ENCODE measurements around the gene LCN9. TPM values are rescaled to one million over a fixed set of nuclear protein-coding genes. Genes with fewer than 3 reads are reported as not detected.
"Not testable (repeated sequence)": the region's sequence is repeated elsewhere in the genome, so short reads cannot be mapped to it uniquely, and the experiment has no call there.

Gene LCN9
- total RNA-seq, 1 donor from 2014 or later: not detected

DNA sequence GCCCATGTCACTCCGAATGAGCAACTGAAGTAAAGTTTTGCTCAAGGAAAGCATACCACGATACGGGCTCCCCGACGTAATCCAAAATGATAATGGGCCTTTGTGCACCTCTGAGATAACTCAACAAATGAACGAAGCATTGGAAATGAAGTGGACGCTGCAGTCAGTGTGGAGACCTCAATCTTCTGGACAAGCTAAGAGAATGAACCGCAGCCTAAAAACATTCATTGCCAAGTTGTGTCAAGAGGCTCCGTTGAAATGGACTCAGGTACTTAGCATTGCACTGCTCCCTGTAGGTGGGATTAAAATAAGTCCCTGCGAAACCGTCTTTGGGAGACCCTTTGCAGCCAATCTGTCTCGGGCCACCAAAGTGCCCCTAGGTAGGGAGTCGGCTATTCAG is 3.9 kb upstream of the LCN9 start:
- Mint-ChIP-seq H3K27ac (no peak overlapping the region), H3K4me1 (ENCODE audit: low read depth) (no peaks in the 10 kb centered on the region), H3K36me3 (ENCODE audit: low read depth) (no peaks in the 10 kb centered on the region), H3K4me3 (no peak overlapping the region), H3K9me3 (no peaks in the 10 kb centered on the region), H3K27me3 (ENCODE audit: insufficient read depth) (no peaks in the 10 kb centered on the region)
- intact Hi-C loops (cut with micrococcal nuclease): no loop called here
- DNase-seq (ENCODE audit: low spot score): no peak

DNA sequence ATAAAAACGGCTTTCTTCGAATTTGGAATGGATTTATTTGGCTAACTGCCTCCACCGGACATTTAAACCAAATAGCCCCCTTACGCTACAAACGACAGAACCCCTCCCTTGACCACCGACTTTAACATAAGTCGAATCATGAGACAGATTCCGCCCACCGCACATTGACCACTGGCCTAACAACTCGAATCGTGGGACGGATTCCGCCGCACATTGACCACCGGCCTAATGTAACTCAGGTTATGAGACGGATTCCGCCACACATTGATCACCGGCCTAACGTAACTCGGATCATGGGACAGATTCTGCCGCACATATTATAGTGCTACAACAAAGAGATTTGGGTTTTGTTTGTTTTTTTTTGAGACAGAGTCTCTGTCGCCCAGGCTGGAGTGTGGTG is 2.7 kb upstream of the LCN9 start:
- H3K9me3 Mint-ChIP-seq: no peaks in the 10 kb centered on the region
- no peak overlapping the region for H3K4me3 Mint-ChIP-seq
- no peaks in the 10 kb centered on the region for H3K4me1 Mint-ChIP-seq (ENCODE audit: low read depth)
- no peaks in the 10 kb centered on the region for H3K27me3 Mint-ChIP-seq (ENCODE audit: insufficient read depth)
- no peak overlapping the region for H3K27ac Mint-ChIP-seq
- H3K36me3 Mint-ChIP-seq (ENCODE audit: low read depth): no peaks in the 10 kb centered on the region
- intact Hi-C loops (cut with micrococcal nuclease): no loop called here
- DNase-seq (ENCODE audit: low spot score): no peak

DNA sequence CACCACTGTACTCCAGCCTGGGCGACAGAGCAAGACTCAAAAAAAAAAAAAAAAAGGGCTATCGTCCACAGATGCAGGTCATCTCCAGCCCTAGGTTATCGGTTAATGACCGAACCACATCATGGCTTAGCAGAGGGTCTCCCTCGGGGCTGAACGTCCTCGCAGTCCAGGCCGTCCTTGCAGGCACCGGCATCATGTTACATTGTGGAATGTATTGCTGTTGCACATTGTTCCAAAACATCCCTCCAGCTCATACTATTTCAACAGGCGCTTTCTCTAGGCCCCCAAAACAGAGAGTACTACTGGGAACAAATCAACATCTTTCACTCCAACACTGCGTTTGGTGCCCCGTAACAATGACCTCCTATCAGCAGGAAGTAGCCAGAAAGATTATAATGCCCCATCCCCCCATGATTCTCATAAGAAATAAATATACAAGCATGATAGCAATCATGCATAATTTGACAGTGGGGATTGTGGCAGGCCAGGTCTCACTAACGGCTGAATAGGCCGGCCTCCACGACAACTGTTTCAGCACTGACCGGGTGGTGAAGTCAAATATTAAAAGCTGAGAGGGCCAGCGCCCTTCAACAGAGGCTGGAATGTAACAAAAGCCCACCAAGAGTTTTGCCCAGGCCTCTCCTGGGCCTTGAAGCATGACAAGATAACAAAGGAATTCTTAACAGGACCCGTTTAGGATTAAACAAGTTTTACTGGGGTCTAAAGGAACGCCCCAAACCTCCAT is 1.1 kb upstream of the LCN9 start:
- H3K27me3 Mint-ChIP-seq (ENCODE audit: insufficient read depth): no peaks in the 10 kb centered on the region

DNA sequence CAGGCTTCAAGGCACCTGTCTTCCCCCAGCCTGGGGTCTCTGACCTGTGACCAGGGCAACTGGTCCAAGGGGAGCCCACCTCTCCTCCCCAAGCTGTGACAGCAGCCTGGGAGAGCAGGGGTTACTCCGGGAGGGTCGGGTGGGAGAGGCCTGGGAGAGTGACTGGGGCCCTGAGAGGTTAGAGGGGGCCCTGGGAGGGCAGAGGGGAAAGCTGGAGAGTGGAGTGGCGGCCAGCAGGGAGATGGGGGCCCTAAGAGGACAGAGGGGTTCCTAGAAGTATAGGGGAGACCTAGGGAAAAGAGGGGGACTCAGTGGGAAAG is 302 bp downstream of the LCN9 start:
- no peaks in the 10 kb centered on the region for H3K36me3 Mint-ChIP-seq (ENCODE audit: low read depth)
- no peak overlapping the region for H3K4me3 Mint-ChIP-seq
- no peaks in the 10 kb centered on the region for H3K27me3 Mint-ChIP-seq (ENCODE audit: insufficient read depth)
- no peak overlapping the region for H3K27ac Mint-ChIP-seq
- intact Hi-C loops (cut with micrococcal nuclease): no loop called here
- DNase-seq (ENCODE audit: low spot score): no peak
- no peaks in the 10 kb centered on the region for H3K4me1 Mint-ChIP-seq (ENCODE audit: low read depth)
- H3K9me3 Mint-ChIP-seq: no peaks in the 10 kb centered on the region

More for the DNA sequence above, 1.1 kb upstream of the LCN9 start:
- intact Hi-C loops (cut with micrococcal nuclease): no loop called here
- Mint-ChIP-seq H3K9me3 (no peaks in the 10 kb centered on the region), H3K36me3 (ENCODE audit: low read depth) (no peaks in the 10 kb centered on the region), H3K27ac (no peak overlapping the region), H3K4me1 (ENCODE audit: low read depth) (no peaks in the 10 kb centered on the region), H3K4me3 (no peak overlapping the region)
- DNase-seq (ENCODE audit: low spot score): no peak

DNA sequence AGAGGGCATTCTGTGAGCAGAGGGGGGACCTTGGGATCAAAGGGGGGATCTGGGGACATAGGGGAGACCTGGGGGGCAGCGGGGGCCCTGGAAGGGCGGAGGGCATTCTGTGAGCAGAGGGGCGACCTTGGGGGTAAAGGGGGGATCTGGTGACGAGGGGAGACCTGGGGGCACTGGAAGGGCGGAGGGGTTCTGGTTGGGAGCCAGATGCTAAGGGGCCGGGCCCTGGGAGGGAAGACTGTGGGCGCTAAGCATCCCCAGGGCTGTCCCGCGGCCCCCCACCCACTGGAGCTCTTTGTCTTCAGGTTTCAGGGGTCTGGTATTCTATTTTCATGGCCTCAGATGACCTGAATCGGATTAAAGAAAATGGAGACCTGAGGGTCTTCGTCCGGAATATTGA is 748 bp downstream of the LCN9 start:
- no peaks in the 10 kb centered on the region for H3K9me3 Mint-ChIP-seq
- no peaks in the 10 kb centered on the region for H3K27me3 Mint-ChIP-seq (ENCODE audit: insufficient read depth)
- no peaks in the 10 kb centered on the region for H3K4me1 Mint-ChIP-seq (ENCODE audit: low read depth)
- no peaks in the 10 kb centered on the region for H3K36me3 Mint-ChIP-seq (ENCODE audit: low read depth)
- no peak overlapping the region for H3K27ac Mint-ChIP-seq
- intact Hi-C loops (cut with micrococcal nuclease): no loop called here
- no peak for DNase-seq (ENCODE audit: low spot score)
- no peak overlapping the region for H3K4me3 Mint-ChIP-seq

DNA sequence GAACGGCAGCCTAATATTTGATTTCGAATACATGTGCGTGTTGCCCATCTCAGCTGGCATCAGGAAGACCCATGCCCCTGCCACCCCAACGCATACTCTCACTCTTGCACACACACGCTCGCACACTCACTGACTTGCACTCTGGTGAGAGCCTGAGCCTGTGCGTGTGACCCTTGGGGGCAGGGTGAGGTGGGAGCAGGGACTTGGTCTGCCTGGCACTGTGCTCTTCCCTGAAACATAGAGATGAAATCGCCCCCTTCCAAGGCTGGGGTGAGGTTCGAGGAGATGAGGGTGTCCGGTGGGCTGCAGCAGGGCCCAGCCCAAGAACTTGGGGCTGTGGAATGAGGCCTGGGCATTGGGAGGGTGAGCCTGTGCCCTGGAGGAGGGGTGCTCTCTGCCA is 1.2 kb downstream of the LCN9 start:
- no peaks in the 10 kb centered on the region for H3K27me3 Mint-ChIP-seq (ENCODE audit: insufficient read depth)
- no peak for DNase-seq (ENCODE audit: low spot score)
- no peaks in the 10 kb centered on the region for H3K9me3 Mint-ChIP-seq
- no peak overlapping the region for H3K27ac Mint-ChIP-seq
- no peaks in the 10 kb centered on the region for H3K36me3 Mint-ChIP-seq (ENCODE audit: low read depth)
- intact Hi-C loops (cut with micrococcal nuclease): no loop called here
- no peaks in the 10 kb centered on the region for H3K4me1 Mint-ChIP-seq (ENCODE audit: low read depth)
- no peak overlapping the region for H3K4me3 Mint-ChIP-seq

DNA sequence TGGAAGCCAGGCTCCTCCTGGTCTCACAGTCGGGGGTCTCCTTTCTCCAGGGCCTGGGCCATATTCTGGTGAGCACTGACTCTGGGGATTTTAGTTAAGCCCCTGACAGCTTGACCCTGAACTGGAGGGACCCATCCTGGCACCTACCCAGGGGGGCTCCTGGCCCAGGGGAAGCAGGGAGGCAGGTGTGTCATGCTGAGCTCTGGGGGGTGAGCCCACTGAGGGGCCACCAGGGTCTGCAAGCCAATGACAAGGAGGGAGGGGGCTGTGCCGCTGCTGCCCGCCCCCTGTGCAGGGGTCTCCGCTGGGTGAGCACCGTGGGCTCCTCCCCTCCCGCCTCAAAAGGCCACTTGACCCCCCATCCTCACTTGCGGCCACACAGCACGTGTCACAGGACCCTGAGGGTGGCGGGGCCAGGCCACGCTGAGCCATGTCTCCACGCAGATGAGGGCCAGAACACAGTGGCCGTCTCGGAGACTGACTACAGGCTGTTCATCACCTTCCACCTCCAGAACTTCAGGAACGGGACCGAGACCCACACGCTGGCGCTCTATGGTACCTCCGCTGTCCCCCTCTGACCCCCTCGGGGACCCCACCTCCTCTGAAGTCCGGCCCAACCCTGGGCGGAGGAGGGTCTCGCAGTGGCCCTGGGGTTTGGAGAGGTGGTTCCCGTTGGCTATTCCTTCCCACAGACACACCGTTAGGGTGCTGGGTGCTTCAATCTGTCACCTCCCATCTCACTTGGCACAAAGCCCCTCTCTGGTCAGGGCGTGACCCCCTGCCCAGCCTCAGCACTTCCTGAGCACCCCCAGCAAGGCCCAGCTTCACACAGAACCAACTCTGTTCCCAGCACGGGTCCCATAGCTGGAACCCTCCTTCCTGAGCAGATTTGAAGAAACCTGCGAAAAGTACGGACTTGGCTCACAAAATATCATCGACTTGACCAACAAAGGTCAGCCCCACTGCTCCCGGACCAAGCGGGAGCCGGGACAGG is 2.0 kb downstream of the LCN9 start:
- H3K27ac Mint-ChIP-seq: no peak overlapping the region
- no peaks in the 10 kb centered on the region for H3K9me3 Mint-ChIP-seq
- DNase-seq (ENCODE audit: low spot score): no peak
- H3K27me3 Mint-ChIP-seq (ENCODE audit: insufficient read depth): no peaks in the 10 kb centered on the region
- intact Hi-C loops (cut with micrococcal nuclease): no loop called here
- no peaks in the 10 kb centered on the region for H3K36me3 Mint-ChIP-seq (ENCODE audit: low read depth)
- H3K4me1 Mint-ChIP-seq (ENCODE audit: low read depth): no peaks in the 10 kb centered on the region
- no peak overlapping the region for H3K4me3 Mint-ChIP-seq

DNA sequence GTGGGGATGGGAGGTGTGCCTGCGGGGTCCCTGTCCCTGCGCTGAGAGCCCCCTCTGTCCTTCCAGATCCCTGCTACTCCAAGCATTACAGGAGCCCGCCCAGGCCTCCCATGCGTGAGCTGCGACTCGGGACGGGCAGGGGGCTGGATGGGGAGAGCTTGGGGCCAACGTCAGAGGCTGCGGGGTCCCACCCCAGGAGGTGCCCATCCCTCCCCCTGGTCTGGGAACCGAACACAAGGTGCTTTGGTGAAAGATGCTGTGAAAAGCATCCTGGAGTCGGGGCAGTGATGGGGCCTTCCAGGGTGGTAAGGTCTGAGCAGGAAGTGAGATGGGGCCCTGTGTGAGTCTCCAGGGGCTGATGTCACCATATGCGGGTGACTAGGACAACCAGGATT is 2.7 kb downstream of the LCN9 start:
- H3K4me3 Mint-ChIP-seq: no peak overlapping the region
- intact Hi-C loops (cut with micrococcal nuclease): no loop called here
- H3K36me3 Mint-ChIP-seq (ENCODE audit: low read depth): no peaks in the 10 kb centered on the region

DNA sequence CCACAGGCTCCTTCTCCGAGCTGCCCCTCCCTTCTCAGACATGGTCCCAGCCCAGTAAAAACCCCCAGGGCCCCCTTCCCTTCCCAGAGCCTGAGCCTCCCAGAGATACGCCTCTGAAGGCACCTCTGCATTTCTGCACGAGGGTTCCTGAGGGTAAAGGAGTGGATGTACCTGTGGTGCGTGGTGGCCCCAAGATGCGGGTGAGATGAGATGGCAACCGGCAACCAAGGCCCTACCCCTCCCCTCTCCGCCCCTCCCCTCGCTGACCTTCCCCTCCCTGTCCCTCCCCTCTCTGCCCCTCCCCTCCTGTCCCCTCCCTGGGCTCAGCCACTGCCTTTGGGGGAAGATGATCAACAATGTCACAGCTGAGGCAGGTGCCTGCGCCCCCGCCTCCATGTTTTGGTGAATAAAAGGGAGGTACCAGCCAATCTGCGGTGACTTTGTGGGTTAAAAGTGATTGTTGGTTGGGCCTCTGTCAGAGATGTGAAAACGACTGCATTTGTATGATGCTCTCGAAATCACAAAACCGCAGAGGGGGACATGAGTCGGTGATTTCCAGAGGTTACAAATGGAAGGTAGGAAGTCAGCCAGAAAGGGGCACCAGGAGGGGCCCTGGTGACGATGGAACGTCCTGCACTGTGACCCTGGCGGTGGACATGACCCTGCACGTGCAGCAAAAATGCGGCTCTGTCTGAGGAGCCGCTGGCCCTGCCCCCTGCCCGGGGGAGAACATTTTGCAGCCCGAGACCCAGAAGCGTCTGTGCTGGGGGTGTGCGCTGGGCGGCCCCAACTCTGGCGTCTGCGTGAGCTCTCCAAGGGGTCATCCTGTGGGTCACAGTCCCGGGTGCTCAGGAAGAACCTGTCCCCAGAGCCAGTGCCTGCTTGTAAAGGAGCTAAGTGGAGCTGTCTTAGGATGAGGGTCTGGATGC is 3.7 kb downstream of the LCN9 start:
- Mint-ChIP-seq H3K4me3 (no peak overlapping the region), H3K36me3 (ENCODE audit: low read depth) (no peaks in the 10 kb centered on the region), H3K9me3 (no peaks in the 10 kb centered on the region), H3K27me3 (ENCODE audit: insufficient read depth) (no peaks in the 10 kb centered on the region), H3K27ac (no peak overlapping the region), H3K4me1 (ENCODE audit: low read depth) (no peaks in the 10 kb centered on the region)
- intact Hi-C loops (cut with micrococcal nuclease): no loop called here
- no peak for DNase-seq (ENCODE audit: low spot score)

More for the DNA sequence above, 2.7 kb downstream of the LCN9 start:
- no peaks in the 10 kb centered on the region for H3K4me1 Mint-ChIP-seq (ENCODE audit: low read depth)
- no peaks in the 10 kb centered on the region for H3K27me3 Mint-ChIP-seq (ENCODE audit: insufficient read depth)
- no peaks in the 10 kb centered on the region for H3K9me3 Mint-ChIP-seq
- no peak overlapping the region for H3K27ac Mint-ChIP-seq
- no peak for DNase-seq (ENCODE audit: low spot score)

DNA sequence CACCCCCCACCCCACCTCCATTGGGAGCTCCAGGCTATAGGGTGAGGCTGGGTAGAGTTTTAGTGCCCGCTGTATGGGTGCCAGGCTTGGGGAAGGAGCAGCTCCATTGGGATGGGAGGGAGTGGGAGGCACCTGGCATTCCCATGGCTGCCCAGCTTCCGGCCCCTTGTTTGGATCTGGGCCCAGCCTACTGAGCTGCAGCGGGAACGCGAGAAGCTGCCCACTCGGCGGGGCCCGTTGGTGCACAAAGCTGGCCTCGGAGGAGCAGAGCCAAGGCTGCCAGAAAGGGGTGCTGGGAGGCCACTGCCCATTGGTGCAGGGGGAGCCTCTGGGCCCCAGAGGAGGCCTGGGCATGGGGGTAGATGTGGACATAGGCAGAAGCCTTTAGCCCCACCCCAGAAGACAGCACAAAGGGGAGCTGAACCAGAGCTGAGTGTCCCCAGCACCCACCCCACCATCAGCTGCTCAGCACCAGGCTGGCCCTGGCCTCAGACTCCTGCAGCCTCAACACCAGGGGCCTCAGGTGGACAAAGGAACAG is 4.4 kb downstream of the LCN9 start:
- no peaks in the 10 kb centered on the region for H3K36me3 Mint-ChIP-seq (ENCODE audit: low read depth)
- intact Hi-C loops (cut with micrococcal nuclease): no loop called here
- no peak overlapping the region for H3K27ac Mint-ChIP-seq
- no peaks in the 10 kb centered on the region for H3K9me3 Mint-ChIP-seq
- peaks cover 1% of the 10 kb centered on the region for H3K27me3 Mint-ChIP-seq (ENCODE audit: insufficient read depth)
- H3K4me3 Mint-ChIP-seq: no peak overlapping the region
- DNase-seq (ENCODE audit: low spot score): no peak
- H3K4me1 Mint-ChIP-seq (ENCODE audit: low read depth): no peaks in the 10 kb centered on the region

DNA sequence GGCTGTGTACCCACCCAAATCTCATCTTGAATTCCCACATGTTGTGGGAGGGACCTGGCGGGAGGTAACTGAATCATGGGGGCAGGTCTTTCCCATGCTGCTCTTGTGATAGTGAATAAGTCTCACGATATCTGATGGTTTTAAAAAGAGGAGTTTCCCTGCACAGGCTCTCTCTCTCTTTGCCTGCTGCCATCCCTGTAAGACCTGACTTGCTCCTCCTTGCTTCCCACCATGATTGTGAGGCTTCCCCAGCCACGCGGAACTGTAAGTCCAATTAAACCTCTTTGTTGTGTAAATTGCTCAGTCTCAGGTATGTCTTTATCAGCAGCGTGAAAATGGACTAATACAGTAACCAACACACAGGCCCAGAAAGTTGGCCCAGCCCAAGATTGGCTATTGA is 5.9 kb downstream of the LCN9 start:
- H3K27me3 Mint-ChIP-seq (ENCODE audit: insufficient read depth); H3K36me3 Mint-ChIP-seq (ENCODE audit: low read depth); H3K27ac Mint-ChIP-seq; H3K4me3 Mint-ChIP-seq; DNase-seq (ENCODE audit: low spot score); H3K4me1 Mint-ChIP-seq (ENCODE audit: low read depth); intact Hi-C loops (cut with micrococcal nuclease); H3K9me3 Mint-ChIP-seq: not testable (repeated sequence)

DNA sequence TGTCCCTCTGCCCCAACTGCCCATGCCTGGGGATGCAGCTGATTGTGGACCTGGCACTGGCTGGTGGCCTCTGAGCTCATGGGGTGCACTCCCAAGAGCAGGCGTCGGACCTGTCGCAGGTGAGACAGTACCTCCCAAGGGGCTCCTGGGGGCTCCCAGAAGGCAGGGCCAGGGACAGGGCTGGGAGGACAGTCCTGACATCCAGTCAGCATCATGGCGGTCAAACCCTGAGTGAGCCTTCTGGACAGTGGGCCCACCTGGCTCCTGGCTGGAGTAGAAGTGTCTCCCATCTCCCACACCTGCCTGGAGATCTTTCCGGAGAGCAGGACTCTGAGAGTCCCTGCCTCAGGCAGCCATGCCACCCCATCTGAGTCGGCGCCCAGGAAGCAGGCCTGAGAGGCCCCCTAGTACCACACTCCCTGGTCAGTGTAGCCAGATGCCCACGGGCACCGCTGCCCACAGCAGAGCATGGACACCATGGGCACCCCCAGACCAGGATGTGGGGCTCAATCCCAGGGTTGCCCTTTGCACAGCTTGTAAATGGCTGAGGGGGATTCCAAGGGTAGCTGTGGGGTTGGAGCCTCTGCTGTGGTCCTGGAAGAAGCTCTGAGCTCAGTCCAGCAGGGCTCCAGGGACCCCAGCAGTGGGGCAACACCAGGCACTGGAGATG is 6.6 kb downstream of the LCN9 start:
- intact Hi-C loops (cut with micrococcal nuclease): no loop called here
- Mint-ChIP-seq H3K4me1 (ENCODE audit: low read depth) (no peaks in the 10 kb centered on the region), H3K27ac (no peak overlapping the region), H3K36me3 (ENCODE audit: low read depth) (no peaks in the 10 kb centered on the region), H3K9me3 (no peaks in the 10 kb centered on the region), H3K4me3 (no peak overlapping the region), H3K27me3 (ENCODE audit: insufficient read depth) (peaks cover 1% of the 10 kb centered on the region)
- DNase-seq (ENCODE audit: low spot score): no peak

Measured in activated T-helper 1 cell treated with anti-CD3 and anti-CD28 coated beads, Interleukin-12 subunit alpha, Interleukin-12 subunit beta, Interleukin-2, Interleukin-4 antibody, amounts not matched to agents 30 ng/mL and 10 ng/mL and 1 ng/mL, durations not matched to agents 14 hours and 24 hours and 36 hours (primary cell).